HuH-7 (cell line): Measurements from ENCODE around the gene PPP3R1.

Experiments
- DNase-seq: peaks from one replicate; pipeline ENCODE4 v3.0.0; 2011; ENCODE audit warnings: low spot score

PPP3R1 gene

DNA sequence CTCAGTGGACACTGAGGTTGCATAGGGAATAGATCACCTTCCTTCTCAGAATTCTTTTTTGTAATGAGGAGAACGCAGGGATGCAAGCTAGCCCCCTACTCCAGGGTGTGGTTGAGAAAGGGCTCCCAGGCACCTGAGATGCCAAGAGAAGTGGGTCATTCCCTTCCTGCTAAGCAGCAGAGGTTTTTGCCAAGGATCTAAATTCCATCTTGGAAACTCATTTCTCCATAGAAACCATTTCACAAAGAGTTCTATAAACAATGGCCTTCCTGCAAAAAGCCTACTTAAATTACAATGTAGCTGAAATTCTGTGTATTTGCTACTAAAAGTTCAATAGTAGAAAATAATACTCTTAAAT is 3.7 kb upstream of the PPP3R1 start:
- no peak for DNase-seq

DNA sequence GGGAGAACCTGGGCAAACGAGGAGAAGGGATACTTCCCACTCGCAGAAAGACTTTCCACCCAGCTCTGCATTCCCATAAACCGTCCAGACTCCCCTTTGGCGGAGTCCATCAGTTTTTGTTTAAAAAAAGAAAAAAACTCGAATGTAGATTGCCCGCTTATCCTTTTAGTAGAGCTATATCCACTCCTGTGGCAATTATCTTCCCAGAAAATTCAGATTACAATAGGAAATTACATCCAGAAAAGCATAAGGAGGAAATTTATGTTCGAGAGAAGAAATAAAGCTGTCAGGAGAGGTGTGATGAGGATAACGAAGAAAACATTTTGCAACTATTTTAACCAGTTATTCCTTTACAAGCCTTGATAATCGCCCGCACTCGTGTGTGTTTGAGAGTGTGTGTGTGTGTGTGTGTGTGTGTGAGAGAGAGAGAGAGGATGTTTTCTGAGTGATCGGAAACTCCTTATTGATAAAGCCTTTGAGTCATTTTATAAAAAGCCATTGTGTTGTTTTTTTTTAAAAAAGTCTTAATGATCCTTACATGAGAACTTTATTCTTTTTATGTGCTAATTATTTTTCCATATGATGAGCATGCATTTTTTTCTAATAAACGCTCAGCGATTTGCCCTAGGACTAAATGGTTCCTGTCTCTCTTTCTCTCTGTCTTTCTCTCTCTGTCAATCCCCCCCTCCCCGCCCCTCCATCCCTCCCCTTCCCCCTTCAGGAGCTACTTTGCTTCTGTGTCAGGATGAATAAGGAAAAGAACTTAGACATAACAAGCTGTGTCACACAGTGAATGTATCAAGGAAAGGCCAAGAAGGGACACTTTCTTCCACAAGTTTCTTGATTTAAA is 1.1 kb upstream of the PPP3R1 start:
- no peak for DNase-seq

GRCh38 chr2:68251855-68252399 is 405 bp downstream of the PPP3R1 start:
- DNase-seq: peak; percentile 23

DNA sequence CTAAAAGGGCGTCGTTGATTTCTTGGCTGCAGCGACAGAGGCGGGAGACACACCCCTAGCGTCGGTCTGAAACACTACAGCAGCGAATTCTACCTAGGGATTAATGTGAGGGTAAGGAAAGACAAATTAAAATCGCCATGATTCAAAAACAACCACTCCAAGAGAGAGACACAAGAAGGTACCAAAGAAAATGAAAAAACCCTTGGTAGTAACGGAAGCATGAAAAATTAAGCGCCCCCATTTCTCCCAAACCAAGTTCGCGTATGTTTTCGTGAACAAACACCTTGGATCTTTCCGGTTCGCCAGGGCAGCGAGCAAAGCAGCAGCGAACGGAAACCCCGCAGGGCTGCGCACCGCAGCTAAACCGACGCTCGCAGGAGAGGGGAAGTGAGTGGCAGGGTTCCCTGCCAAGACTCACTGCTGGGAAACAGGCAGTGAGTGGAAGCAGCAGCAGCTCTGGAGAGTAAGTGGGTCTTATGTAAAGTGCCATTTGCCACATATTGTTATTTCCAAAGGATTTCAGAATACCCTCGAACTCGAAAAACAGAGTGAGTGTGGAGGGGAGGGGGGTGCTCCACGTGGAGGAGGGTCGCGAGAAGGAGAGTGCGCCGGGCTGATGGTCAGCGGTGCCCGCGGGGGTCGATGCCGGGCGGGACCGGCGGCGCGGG is 1.0 kb downstream of the PPP3R1 start:
- peak; percentile 60 for DNase-seq

DNA sequence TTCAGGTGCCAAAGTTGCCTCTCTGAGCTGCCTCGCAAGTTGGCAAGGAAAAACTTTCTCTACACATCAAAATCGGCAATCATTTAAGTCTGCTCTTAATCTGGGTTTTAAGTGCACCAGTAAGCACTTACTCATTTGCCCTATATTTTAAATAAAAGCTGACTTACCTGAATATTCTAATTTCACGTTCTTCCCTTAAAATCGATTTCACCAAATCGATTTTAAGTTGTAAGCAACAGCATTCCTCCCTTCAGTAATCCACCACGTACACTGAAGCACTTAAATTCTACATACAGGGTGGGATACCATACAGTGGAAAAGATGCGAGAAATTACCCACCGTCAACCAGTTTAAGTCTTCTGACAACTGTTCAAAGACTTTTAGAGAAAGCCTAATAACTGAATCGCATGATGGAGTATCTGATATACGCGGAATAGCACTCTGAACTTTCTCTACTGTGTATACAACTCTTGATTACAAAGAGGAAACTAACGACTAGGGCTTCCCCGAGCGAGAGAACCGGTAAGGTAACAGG is 1.6 kb downstream of the PPP3R1 start:
- no peak for DNase-seq

- no peak for DNase-seq
Measured at GRCh38 chr2:68250196-68250595, 2.1 kb downstream of the PPP3R1 start.

GRCh38 chr2:68248806-68249205 is 3.5 kb downstream of the PPP3R1 start:
- DNase-seq: no peak

GRCh38 chr2:68248361-68248760 is 4.0 kb downstream of the PPP3R1 start:
- DNase-seq: no peak

GRCh38 chr2:68246396-68246795 is 5.9 kb downstream of the PPP3R1 start:
- no peak for DNase-seq

DNA sequence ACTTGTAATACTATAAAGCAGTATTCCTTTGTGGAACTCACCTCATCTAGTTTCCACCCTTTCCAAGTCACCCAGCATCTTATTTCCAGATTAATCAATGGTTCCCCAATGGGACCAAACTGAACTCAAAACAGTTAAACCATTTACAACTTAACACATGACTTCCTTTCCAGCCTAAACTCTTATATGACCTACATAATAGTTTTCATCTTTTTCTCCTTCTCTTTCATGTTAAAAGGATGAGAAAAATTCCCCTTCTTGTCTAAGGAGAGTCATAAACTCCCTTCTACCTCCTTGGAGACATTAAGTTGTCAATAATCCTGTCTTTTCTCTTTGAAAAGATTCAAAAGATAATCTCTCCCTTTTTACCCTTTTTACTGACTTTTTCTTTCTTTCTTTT is 6.7 kb downstream of the PPP3R1 start:
- no peak for DNase-seq

DNA sequence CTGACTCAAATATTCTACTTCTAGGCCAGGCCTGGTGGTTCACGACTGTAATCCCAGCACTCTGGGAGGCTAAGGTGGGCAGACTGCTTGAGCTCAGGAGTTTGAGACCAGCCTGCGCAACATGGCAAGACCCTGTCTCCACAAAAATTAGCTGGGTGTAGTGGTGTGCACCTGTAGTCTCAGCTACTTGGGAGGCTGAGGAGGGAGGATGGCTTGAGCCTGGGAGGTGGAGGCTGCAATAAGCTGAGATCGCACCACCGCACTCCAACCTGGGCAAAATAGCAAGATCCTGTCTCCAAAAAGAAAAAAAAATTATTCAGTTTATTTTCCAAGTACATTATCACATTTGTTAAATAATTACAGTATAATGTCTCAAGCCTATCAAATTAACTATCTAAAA is 7.3 kb downstream of the PPP3R1 start:
- no peak for DNase-seq

- DNase-seq: no peak
Measured at GRCh38 chr2:68244456-68244855, 7.9 kb downstream of the PPP3R1 start.

DNA sequence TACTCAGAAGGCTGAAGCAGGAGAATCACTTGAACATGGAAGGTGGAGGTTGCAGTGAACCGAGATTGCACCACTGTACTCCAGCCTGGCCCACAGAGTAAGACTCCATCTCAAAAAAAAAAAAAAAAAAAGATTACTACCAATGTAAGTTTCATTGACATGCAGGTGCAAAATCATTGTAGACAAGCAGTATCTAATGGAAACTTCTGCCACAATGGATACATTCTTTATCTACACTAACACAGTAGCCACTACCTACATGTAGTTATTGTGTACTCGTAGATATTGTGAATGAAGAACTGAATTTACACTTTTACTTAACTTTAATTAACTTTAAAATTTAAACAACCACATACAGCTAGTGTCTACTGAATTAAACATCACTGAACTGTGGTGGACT is 10.6 kb downstream of the PPP3R1 start:
- no peak for DNase-seq

DNA sequence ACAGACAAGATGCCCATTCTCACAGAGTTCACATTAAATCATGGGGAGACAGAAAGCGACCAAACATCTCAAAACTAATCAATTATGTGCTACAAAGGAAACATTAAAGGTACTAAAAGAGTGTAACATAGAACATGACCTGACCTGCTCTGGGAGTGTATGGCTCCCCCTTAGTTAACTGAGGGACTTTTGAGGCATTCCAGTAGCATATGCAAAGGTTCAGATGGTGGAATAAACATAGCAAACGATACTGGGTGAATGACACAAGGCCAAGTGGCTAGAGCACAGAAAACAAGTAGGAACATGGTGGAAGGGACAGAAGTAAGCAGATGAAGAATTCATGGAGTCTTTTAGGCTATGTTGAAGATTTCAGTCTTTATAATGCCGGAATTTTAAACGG is 11.9 kb downstream of the PPP3R1 start:
- DNase-seq: no peak

DNA sequence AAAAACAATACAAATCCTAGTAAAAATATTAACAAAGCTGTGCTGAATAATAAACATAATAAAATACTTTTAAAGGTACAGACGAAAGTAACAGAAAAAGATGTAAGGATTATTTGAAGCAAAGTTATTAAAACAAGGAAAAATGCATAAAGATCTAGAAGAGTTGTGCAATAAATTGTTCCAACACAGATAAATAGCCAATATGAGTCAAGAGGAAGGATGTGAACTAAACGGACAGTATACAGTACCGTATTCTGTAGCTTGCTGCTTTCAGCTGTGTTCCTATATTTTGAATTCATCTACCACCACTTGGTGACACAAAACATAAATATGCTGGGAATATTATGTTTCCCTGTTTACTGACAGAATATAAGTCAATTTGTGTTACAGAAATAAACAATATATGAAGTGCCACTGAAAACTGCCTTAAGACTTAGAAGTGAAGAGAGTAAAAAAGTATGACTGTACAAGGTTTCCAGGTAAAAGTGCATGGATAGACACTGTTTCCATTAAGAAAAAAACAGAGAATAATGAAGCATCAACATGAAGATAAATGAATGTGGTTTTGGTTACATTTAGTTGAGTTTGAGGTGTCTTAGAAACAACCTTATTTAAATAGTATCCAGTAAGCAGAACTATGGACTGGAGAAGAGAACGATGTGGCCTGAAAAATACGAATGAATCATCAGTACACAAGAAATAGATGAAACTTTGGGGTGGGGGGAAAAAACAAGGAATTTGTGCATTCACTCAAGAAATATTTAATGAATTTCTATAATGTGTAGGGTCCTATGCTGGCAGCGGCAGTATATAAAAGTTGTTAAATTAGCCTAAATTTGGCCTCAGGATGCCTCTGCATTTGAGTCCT is 13.1 kb downstream of the PPP3R1 start:
- no peak for DNase-seq

DNA sequence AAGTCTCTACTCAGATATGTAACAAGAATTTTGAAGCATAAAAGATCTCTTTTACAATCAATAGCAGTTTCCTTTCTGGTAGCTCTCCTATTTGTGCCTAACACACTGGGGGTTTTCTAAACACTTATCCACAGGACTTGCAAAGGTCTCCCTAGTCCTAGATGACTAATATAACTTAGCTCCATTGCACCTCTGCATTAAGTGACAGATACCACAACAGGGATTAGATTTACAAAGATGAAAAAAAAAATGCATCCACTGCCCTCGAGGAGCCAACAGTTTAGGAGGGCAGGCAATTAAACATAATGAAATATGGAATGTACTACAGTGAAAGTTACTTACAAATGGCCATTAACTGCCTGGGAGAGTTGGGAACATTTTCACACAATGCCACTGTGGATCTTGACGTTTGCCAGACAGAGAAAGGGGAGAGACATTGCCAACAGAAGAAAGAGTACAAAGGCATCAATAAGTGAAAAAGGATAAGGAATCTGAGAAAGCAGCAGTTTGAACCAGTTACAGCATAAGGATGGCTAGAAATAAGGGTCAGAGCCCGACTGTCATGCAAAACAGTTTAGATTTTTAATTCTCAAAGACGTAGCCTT is 14.3 kb downstream of the PPP3R1 start:
- no peak for DNase-seq

DNA sequence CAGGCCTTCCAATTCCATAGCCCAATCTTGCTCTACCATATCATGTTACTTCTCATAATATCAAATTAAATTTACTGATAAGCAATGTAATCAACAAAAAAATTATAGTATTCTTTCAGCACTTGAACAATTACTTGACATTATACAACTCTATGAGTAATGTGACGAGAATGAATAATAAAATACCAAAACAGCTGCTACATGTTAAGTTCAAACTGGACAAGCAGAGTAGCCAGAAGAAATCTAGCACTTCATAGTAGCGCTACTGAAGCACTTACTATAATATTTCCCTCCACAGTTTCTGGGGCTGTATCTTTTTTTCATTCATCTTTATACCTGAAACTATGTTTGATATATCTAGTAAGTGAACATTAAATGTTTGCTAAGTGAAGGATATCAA is 14.9 kb downstream of the PPP3R1 start:
- no peak for DNase-seq

- DNase-seq: no peak
Measured at GRCh38 chr2:68236876-68237275, 15.5 kb downstream of the PPP3R1 start.

- DNase-seq: no peak
Measured at GRCh38 chr2:68236103-68236734, 16.1 kb downstream of the PPP3R1 start.

- DNase-seq: no peak
Measured at GRCh38 chr2:68235090-68235489, 17.2 kb downstream of the PPP3R1 start.

DNA sequence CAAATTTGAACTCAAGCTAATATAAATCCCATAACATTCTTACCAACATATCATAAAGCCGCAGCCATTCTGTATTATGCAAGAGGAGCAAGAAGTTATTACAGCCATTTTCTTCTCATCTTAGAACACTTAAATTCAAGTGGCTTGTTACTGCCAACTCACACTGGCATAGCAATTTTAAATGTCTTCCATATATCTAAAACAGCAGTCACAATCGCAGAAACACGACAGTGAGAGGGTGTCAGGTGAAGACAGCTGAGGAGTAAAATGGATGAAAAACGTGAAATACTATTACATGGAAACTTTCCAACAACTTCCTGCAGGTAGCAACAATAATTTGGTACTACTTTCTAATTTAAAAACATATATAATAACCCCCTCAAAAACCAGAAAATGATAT is 17.9 kb downstream of the PPP3R1 start:
- no peak for DNase-seq

DNA sequence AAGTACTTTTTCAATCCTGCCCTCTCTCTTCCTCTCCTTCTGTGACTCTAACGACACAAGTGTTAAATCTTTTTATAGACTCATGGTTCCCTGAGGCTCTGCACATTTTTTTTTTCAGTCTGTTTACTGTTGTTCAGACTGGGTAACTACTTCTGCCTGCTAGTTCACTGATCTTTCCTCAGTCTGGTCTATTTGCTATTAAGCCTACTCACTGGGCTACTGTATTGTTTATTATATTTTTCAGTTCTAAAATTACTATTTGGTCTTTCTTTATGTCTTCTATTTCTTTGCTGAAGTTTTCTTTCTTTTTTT is 21.3 kb downstream of the PPP3R1 start:
- no peak for DNase-seq
